ENCODE measurements around the gene BTN3A1.
"Not testable (repeated sequence)": the region's sequence is repeated elsewhere in the genome, so short reads cannot be mapped to it uniquely, and the experiment has no call there.

Gene BTN3A1

DNA sequence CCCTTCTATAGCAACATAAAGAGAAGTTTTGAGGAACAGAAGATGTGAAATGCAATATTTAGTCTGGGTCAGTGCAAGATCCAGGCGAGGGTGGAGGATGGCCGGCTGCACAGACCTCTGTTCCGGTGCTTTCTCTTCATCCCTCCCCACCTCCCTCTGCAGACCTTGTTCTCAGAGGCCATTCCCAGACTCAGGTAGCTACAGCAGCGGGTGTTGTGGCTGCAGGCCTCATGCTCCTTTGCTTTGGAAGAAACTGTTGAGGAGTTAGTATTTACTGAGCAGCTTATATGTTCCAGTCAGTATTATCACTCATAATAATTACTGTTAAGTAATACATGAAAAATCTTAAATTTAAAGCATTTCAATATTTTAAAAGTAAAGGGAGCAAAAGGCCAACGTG is 39.9 kb downstream of the BTN3A1 start:
- DNase-seq (ENCODE audit: low spot score): no peak

DNA sequence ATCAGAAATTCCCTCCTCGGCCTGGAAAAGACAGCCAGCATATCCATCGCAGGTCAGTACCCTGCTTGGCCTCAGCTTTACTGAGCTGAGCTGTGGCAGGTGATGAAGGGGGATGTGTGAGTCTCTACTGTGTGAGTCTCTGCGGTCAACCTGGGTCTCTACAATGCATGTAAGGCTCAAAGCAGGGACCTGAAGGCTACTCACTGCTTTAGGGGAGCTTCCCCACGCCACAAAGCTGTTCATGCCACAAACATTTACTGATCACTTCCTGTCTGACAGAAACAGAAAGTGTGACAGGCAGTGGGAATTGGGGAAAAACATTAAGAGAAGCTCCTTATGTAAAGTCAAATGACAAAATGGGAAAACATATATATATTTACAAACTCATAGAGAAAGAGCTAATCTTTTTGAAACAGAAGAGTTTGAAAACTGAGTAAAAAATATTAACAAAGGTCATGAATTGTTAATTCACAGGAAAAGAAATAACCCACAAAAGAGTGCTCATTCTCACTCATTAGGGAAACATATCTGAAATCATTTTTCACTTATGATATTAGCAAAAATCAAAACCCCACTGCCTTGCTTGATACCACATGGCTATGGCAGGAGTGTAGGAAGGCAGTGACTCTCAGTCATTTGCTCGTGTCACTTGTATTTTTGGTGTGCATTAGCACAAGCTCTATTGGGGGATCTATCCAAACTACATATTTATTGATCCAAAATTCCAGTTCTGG is 44.0 kb downstream of the BTN3A1 start:
- DNase-seq (ENCODE audit: low spot score): no peak

DNA sequence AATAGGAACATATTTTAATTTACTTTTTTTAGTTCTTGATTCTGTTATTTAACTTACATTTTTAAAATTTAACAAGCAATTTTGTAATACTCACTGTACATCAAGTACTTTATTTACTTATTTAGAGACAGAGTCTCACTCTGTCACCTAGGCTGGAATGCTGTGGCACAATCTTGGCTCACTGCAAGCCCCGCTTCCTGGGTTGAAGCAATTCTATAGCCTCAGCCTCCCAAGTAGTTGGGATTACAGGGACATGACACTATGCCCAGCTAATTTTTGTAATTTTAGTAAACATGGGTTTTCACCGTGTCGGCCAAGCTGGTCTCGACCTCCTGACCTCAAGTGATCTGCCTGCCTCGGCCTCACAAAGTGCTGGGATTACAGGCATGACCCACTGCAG is 45.2 kb downstream of the BTN3A1 start:
- no peak for DNase-seq (ENCODE audit: low spot score)

- no peak for DNase-seq (ENCODE audit: low spot score)
These were observed 48.2 kb downstream of the BTN3A1 start for GRCh38 chr6:26450240-26450639.

- no peak for DNase-seq (ENCODE audit: low spot score)
These were observed 50.7 kb downstream of the BTN3A1 start for GRCh38 chr6:26452631-26453235.

DNA sequence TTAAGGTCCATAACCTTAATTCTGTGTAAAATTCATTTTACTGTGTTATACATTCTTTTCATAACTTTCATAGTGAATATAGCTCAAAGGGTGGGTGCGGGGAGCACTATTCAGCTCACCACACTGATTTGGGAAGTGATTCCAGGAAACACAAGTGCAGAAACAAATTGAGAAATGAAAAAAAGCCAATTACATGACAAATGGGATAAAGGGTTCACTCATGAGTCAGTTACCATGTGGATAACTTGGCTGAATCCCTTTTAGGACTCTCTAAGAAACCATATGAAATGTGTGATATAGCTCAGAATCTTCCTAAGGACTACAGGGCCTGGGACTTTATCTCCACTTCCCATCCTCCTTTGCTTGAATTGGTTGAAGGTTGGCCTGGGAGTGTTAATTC is 52.6 kb downstream of the BTN3A1 start:
- no peak for DNase-seq (ENCODE audit: low spot score)

DNA sequence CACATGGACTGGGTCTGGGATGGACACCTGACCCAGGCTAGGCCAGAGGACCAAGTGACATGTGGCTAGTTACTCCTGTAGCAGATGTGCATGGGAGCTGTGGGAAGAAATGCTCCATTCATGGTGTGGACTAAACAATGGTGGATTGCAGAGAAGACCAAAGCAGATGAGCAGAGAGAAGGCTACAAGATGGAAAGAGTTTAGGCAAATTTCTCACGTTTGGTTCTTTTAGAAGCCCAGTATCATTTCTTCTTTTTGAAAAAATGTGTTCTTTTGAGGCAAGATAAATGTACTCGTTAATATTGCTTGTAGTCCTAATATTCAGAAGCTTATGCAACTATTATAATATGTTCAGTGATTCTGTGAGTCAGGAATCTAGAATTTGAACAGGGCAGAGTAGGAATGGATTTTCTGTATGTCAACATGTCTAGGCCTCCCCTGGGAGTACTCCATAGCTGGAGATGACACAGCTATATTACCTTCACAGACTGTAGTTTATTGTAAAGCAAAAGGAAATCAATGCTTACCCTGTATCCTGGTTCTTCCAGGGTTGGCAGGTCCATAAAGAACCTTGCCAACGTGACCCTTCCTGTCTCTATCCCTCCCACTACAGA is 53.4 kb downstream of the BTN3A1 start:
- DNase-seq (ENCODE audit: low spot score): no peak

- peak; percentile 51 for DNase-seq (ENCODE audit: low spot score)
These were observed 55.3 kb downstream of the BTN3A1 start for GRCh38 chr6:26457264-26457805.

GRCh38 chr6:26457806-26458688 is 56.0 kb downstream of the BTN3A1 start, which contains the start of gene BTN2A1:
TSS of gene BTN2A1 (plus strand) at chr6:26457955. CDS start at chr6:26458637, 682 bp downstream.
- DNase-seq (ENCODE audit: low spot score): peak; percentile 90

DNA sequence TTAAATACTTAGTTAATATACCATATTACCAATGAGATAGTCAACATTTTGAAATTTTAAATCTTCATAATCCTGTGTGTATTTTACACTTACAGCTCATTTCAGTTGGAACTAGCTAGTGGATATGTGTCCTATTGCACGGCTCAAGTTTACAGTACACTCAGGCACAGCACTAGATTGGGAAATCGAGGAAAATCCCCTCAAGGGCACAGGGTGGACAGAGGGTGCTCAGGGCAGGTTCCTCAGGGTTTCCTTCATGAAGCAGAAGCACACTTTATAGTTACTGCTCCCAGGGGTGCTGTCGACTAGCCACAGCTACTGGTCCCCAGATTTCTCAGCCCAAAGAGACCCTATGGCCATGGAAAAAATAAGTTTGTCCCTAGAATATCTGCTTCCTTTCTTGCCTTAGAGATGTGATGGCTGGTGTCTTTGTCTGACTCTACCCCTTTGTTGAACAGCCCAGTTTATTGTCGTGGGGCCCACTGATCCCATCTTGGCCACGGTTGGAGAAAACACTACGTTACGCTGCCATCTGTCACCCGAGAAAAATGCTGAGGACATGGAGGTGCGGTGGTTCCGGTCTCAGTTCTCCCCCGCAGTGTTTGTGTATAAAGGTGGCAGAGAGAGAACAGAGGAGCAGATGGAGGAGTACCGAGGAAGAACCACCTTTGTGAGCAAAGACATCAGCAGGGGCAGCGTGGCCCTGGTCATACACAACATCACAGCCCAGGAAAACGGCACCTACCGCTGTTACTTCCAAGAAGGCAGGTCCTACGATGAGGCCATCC is 57.1 kb downstream of the BTN3A1 start:
- DNase-seq (ENCODE audit: low spot score): no peak

DNA sequence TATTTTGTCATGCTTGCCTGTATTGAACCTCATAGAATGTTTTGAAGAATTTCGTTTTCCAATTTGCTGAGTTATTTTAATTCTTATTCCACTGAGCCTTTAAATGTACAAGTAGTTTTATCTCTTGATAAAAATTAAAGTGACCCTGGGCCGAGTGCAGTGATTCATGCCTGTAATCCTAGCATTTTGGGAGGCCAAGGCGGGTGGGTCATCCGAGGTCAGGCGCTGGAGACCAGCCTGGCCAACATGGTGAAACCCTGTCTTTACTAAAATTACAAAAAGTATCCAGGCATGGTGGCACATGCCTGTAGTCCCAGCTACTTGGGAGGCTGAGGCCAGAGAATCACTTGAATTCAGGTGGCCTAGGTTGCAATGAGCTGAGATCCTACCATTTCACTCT is 59.3 kb downstream of the BTN3A1 start:
- DNase-seq (ENCODE audit: low spot score): not testable (repeated sequence)

DNA sequence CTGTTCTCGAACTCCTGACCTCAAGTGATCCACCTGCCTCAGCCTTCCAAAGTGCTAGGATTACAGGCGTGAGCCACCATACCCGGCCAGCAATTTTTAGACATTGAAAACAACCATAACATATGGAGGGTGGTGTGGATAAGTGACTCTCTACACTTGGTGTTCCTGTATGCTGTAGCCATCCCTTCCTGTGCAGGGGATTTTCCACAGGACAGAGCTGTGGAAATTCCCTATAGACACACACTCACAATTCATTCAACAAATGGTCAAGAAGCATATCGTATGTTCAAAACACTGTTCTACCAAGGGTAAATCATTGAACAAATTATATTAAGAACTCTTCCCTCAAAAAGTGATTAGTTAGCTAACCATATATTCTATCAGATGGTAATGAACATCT is 61.9 kb downstream of the BTN3A1 start:
- no peak for DNase-seq (ENCODE audit: low spot score)

- no peak for DNase-seq (ENCODE audit: low spot score)
These were observed 62.5 kb downstream of the BTN3A1 start for GRCh38 chr6:26464416-26465131.
